CD4-positive, alpha-beta T cell treated with Interleukin-6 at 100 ng/mL for 8 hours (primary cell): Measurements from ENCODE around the gene VPS8.
"Not testable (repeated sequence)": the region's sequence is repeated elsewhere in the genome, so short reads cannot be mapped to it uniquely, and the experiment has no call there.

Source experiments
- DNase-seq: peaks from one replicate; pipeline ENCODE4 v3.0.0-alpha.2; 2020; ENCODE audit warnings: mixed read lengths, low spot score

The VPS8 gene

DNA sequence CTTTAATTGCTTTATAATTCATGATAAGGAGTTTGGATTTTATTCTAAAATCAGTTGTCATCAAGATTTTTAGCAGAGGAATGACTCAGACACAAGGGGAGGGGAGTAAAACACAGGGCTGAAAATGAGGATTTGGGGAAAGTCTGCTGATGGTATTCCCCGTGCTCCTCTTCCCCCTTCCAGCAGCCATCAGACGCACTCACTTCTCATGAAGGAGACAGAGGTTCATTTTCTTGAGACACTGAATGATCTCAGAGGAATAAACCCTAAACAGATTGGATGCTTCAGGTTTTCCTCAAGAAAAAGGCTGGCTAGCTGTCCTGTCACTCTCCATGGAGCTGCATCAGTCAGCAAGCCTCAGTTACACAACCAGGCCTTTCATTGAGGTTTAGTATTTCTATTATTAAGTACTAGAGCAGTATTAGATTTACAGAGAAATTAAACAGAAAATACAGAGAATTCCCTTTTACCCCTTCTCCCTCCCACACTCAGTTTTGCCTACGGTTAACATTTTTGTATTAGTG, 174.5 kb downstream of the VPS8 start:
- DNase-seq: no peak

DNA sequence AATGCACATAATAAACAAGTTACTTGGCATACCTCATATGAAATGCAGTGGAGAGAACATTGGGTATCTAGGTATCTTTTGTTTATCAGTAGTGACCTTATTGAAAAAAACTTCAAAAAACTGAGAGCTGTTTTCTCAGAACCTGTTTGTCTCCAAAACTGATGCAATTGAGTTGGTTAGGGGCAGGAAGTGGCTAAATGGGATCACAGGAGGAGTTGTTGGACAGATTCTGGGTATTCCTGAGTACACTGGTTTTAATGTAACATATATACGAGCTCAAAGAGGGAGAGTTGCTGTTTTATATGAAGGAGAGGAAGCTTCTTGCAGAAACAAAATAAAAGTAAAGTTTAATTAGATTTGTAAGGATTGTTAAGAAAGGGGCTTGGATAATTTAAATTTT, 181.4 kb downstream of the VPS8 start:
- DNase-seq: no peak

GRCh38 chr3:185003876-185004275, 191.9 kb downstream of the VPS8 start:
- DNase-seq: not testable (repeated sequence)

- DNase-seq: no peak
Measured at GRCh38 chr3:185009650-185010049, 197.7 kb downstream of the VPS8 start.

GRCh38 chr3:185017584-185017983, 205.6 kb downstream of the VPS8 start:
- DNase-seq: not testable (repeated sequence)

DNA sequence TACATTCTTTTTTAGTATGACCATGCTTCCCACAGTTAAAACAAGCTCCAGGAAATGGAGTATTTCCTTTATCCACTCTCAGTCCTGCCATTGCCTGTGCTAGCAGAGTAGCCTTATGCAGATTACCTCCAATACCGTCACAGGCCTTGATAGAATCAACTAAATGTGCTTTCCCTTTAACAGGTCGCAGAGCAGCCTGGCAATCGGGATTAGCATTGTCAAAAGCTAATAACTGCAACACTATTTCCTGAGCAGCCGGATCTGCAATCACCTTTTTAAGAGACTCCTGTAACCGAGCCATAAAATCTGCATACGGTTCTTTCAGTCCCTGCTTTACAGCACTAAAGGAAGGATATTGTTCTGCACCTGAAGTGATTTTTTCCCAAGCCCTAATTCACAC, 206.0 kb downstream of the VPS8 start:
- DNase-seq: not testable (repeated sequence)

GRCh38 chr3:185021256-185021655, 209.3 kb downstream of the VPS8 start:
- no peak for DNase-seq

DNA sequence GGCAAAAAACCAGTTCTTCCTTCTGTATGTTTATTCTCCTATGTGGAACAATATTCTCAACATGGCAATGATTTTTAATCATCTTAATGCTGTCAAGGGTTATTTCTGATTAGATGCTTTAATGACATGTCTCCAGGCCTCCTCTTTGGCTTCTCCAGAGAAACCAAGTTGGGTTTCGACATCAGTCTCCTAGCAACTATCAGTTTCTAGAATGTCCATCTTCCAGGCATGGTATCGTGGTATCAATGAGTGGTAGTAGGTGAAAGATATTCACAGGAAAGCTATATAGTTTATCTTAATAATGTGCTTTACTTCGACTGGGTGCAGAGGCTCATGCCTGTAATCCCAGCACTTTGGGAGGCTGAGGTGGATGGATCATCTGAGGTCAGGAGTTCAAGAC, 212.4 kb downstream of the VPS8 start:
- no peak for DNase-seq

DNA sequence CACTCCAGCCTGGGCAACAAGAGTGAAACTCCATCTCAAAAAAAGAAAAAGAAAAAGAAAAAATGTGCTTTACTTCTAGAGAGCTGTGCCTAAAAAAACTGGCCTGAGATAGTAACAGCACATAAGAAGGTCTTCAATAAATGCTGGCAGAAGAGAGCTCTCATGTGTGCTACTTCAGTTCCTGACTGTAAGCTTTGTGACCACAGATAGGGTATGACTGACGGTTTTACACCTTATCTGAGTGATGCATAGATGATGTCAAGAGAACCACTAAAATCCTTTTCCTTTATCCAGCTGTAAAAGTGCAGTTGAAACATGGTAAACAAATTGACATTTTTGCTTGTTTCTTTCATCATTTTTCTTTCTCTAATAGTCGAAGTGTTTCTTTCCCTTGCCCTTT, 213.0 kb downstream of the VPS8 start:
- DNase-seq: no peak

DNA sequence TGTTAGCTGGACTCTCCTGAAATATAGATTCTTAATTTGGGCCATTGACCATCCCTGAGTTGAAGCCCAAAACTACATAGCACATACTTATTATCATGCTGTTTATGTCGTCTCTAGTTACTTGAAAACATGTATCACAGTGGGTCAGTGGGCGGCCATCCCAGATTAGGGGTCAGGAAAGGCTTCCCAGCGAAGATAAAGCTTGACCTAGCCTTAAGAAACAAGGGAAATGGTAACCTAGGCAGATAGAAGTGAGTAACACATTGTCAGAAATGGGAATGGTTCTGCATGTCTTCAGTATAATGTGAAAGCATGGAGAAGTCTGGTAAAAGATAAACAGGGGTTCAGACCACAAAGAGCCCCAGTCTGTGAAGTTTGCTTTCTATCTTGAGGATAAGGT, 216.2 kb downstream of the VPS8 start:
- DNase-seq: no peak

GRCh38 chr3:185029086-185029485, 217.1 kb downstream of the VPS8 start:
- DNase-seq: no peak

GRCh38 chr3:185030399-185030798, 218.4 kb downstream of the VPS8 start:
- DNase-seq: no peak

GRCh38 chr3:185030951-185031350, 219.0 kb downstream of the VPS8 start:
- DNase-seq: no peak

DNA sequence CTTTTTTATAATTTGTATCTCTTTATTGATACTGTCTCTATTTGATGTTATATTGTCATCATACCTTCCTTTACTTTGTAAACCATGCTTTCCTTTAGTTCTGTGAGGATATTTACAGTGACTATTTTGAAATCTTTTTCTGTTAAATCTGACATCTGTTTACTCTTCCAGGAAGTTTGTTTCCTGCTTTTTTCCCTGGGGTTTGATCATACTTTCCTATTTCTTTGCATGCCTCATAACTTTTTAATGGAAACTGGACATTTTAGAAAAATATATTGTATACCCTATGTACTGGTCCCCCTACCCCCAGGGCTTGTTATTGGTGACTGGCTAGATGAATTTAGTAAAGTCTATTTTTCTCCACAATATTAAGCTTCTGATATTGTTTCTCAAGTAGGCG, 225.8 kb downstream of the VPS8 start:
- DNase-seq: no peak

- DNase-seq: no peak
Measured at GRCh38 chr3:185040425-185040824, 228.5 kb downstream of the VPS8 start.

- DNase-seq: no peak
Measured at GRCh38 chr3:185041540-185041939, 229.6 kb downstream of the VPS8 start.

DNA sequence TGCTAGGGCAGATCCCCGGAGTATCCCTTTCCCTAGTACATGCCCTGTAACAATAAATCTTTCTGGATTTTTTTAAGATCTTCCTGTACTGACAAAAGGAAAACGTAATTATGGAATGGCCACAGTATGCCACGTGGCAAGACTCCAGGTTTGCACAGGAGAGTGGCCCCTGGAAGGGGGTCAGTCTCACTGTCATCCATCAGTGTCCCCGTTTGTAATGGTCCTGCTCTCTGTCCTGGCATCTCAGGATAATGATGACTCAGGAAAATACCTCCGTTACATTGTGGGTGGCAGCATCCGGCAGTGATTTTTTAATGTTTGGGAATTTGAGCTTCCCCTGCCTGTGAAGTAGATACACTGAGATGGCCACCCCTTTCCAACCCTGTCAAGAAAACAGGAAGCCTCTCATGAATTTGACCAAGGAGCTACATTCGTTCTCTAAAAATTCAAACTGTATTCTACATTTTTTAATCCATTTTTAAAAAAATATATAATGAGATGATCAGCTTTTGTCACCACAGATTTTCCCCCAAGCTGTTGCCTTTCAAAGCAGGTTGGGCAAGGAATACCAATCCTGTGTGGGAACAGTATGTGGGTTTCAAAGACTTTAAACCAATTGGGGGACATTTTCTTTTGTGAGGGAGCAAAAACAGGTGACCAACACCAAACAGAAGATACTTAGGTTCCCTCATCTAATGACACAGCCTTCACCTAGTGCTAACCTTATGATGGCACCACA, 230.5 kb downstream of the VPS8 start:
- DNase-seq: no peak

- DNase-seq: no peak
Measured at GRCh38 chr3:185046164-185046515, 234.2 kb downstream of the VPS8 start.

DNA sequence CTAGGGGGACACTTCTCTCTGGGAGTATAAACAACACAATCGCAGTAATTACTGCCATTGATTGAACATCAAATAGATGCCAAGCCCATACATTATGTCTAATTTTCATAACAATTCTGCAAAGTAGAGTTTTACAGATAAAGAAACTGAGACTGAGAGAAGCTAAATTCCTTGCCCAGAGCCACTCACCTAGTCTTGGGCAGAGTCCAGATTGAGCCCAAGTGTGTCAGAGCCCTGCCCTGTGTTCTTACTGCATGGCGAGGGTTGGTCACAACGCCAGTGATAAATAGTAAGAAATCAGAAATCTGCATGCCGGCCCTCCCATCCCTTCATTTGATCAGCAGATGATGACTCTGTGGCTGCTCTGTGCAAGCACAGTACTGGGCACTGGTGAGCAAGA, 234.6 kb downstream of the VPS8 start:
- no peak for DNase-seq

DNA sequence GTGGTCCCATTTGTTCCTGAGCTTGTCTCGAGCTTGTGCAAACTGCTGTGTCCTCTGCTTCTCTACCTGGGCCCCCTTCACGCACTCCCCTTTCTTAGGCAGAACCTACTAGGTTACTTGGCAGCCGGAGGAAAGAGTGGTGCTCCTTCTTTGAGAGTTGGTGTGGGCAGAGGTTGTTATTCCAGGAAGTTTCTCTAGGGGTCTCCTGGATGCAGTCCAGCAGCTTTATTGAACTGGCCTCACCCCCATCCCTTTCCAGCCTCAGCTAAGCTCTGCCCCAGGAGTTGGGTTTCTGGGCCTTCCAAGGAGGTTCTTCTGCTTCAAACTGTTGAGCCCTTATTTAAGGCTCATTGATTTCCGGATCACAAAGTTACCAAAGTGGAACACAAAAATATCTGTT, 237.7 kb downstream of the VPS8 start:
- no peak for DNase-seq

GRCh38 chr3:185051801-185052200, 239.8 kb downstream of the VPS8 start:
- DNase-seq: no peak

DNA sequence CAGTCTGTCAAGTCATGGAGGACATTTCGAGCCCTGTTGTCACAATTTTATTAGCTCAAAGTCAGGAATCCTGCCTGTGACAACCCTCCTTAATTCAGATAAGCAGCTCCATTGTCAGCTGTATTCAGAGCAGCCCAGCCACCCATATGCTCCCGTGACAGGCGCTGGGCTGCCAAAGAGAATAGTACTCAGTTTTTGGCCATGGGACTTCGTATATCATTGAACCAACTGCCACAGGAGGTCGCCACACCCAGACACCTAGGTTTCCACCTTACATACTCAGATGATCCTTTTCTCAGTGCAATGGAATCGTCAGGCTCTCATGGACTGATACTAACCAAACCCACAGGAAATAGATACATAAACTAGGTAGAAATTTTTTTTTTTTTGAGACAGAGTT, 240.7 kb downstream of the VPS8 start:
- DNase-seq: no peak

GRCh38 chr3:185056908-185057307, 244.9 kb downstream of the VPS8 start:
- DNase-seq: no peak

DNA sequence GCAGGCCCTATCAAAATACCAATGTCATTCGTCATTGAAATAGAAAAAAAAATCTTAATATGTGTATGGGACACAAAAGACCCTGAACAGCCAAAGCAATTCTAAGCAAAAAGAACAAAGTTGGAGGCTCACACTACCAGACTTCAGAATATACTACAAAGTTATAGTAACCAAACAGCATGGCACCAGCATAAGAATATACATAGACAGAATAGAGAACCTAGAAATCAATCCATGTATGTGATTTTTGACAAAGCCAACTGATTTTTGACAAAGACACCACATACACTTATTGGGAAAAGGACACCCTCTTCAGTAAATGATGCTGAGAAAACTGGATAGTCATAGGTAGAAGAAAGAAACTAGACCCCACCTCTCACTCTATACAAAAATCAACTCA, 245.9 kb downstream of the VPS8 start:
- DNase-seq: no peak
